Suprapubic skin (tissue), 3 donors: ENCODE results near the gene C9orf152.

Source experiments
- CTCF ChIP-seq, 2 donors: fragments of 200-600 bp in 1 of 2; fragments of 450-650 bp in 1 of 2; sonication (generic) in 1 of 2; IDR thresholded peaks; one replicate each; pipeline ENCODE4 v1.5.1; 2016 to 2019; ENCODE audit warnings: antibody characterized with exemption in 2 of 2, mild to moderate bottlenecking in 1 of 2, moderate library complexity in 1 of 2
- EP300 ChIP-seq: sonication (generic); formaldehyde crosslinking; IDR thresholded peaks from one replicate; pipeline ENCODE4 v1.6.1; 2017; ENCODE audit warnings: antibody characterized with exemption

GRCh38 chr9:110214090-110214489 lies 6.1 kb upstream of the C9orf152 start:
- TF ChIP-seq CTCF (IDR thresholded peaks at IDR 0.05) (no peak), EP300 (no peak)
